Myometrial cell (primary cell): ENCODE data around the gene DNAJA2. TPM values are rescaled to one million over a fixed set of nuclear protein-coding genes. Genes with fewer than 3 reads are reported as not detected.

Experiments
- total RNA-seq: library from RNA; depleted of rRNA; stranded (reverse); fragments of >200 nt; gene quantifications from 2 replicates; pipeline ENCODE4 v1.2.3, GENCODE V29; 2015

Gene DNAJA2
- total RNA-seq: 59.1 and 62.6 TPM in 2 replicates

DNA sequence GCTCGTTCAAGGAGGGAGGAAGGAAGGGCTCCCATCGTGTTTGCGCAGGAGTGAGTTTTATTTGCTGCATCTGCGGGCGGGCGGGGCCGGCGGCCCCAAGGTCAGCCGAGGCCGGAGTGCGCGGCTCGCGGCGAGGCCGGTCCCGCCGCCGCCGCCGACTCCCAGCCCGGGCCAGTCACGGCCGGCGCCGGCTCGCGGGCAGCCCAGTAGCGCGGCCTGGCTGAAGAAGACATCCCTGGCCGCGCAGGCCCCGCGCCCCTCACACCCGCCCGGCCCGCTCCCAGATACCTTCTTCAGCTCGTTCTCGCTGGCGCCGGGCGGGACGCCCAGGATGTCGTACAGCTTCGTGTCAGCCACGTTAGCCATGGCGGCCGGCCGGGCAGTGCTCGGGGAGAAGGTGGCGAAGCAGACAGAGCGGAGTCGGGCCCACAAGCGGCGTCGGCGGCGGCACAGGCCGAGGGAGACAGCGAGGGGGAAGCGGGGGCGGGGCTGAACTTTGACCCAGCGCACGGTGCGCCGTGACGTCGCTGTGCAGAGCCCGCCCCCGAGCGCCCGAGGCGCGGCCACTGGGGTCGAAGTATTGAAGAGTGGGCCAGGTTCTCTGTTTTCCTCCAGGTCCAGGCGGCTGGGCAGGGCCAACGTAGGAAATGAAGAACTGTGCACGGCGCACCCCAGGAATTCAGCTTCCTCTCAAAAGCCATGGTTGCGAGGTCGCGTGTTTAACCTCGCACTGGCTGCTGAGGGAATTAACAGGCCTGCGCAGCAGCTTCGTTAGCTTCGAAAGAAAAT lies at the start of gene DNAJA2:
TSS of gene DNAJA2 (minus strand) at position 468 of the 789 bp plus-strand sequence. CDS start at position 366, 102 bp downstream.

Other genes with a start within 250 kb of the DNAJA2 start
- under 0.01 and 0.18 TPM in 2 replicates for gene MYLK3, start 225.3 kb downstream of the DNAJA2 start, total RNA-seq
- gene C16orf87, start 142.5 kb downstream of the DNAJA2 start, total RNA-seq: 4.6 and 8.2 TPM in 2 replicates
- 20.2 and 32.0 TPM in 2 replicates for gene GPT2, start 89.3 kb downstream of the DNAJA2 start, total RNA-seq
- gene NETO2, start 170.3 kb upstream of the DNAJA2 start, total RNA-seq: 8.6 and 26.9 TPM in 2 replicates